ENCODE data around the gene LPAR4. TPM values are rescaled to one million over a fixed set of nuclear protein-coding genes. Genes with fewer than 3 reads are reported as not detected.

Gene LPAR4
- total and polyA plus RNA-seq, 12 donors, result 0.09 to 0.49 (median 0.21) TPM; not detected in 3

DNA sequence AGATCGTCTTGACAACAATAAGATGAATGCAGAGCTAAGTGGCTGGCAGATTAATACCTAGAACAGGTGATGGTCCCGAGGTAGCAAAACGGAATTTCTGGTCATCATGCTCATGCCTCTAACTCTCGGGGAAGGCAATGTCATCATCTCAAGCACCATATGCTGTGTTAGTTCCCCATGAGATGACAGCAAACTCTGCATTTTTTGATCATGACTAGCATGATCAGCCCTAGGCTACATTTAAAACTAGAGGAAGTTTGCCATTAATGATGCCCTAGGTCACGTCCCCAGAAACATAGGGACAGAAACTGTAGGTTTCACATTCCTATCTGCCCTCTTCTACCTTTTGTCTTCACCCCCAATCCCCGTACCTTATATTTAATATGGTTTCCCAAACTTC, 11.6 kb downstream of the LPAR4 start:
- Histone ChIP-seq H3K27ac (no peak overlapping the region), H3K36me3 (no peaks in the 10 kb centered on the region), H3K4me3 (no peak overlapping the region), H3K9me3 (no peaks in the 10 kb centered on the region), H3K27me3 (peaks cover 0 to 13% (median 0%) of the 10 kb centered on the region in 7 donors), H3K4me1 (no peaks in the 10 kb centered on the region)
- TF ChIP-seq, protein P1, sequence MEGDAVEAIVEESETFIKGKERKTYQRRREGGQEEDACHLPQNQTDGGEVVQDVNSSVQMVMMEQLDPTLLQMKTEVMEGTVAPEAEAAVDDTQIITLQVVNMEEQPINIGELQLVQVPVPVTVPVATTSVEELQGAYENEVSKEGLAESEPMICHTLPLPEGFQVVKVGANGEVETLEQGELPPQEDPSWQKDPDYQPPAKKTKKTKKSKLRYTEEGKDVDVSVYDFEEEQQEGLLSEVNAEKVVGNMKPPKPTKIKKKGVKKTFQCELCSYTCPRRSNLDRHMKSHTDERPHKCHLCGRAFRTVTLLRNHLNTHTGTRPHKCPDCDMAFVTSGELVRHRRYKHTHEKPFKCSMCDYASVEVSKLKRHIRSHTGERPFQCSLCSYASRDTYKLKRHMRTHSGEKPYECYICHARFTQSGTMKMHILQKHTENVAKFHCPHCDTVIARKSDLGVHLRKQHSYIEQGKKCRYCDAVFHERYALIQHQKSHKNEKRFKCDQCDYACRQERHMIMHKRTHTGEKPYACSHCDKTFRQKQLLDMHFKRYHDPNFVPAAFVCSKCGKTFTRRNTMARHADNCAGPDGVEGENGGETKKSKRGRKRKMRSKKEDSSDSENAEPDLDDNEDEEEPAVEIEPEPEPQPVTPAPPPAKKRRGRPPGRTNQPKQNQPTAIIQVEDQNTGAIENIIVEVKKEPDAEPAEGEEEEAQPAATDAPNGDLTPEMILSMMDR (IDR thresholded peaks at IDR 0.05), result no peak
- WGBS, 2 donors, result 89 to 91% methylated on average over 6 of the region's 6 CpGs
- DNase-seq (no peak), ATAC-seq (no peak)
- intact Hi-C loops (cut with DNase I), result no loop called here

- WGBS, 2 donors, result 58 to 64% methylated on average over 2 of the region's 2 CpGs
- H3K4me3 ChIP-seq, result no peak overlapping the region
- H3K27ac ChIP-seq, result no peak overlapping the region
- DNase-seq (no peak), ATAC-seq (no peak)
- intact Hi-C loops (cut with DNase I), result no loop called here
- H3K4me1 ChIP-seq, result no peaks in the 10 kb centered on the region
- no peaks in the 10 kb centered on the region for H3K36me3 ChIP-seq
- H3K9me3 ChIP-seq, result no peaks in the 10 kb centered on the region
- TF ChIP-seq, protein P1 (IDR thresholded peaks at IDR 0.05), result no peak
- H3K27me3 ChIP-seq, result no peaks in the 10 kb centered on the region
Measured at GRCh38 chrX:78769101-78769755, 21.7 kb downstream of the LPAR4 start.

- Histone ChIP-seq H3K9me3 (no peaks in the 10 kb centered on the region), H3K27ac (no peak overlapping the region), H3K4me3 (no peak overlapping the region), H3K36me3 (no peaks in the 10 kb centered on the region), H3K4me1 (no peaks in the 10 kb centered on the region), H3K27me3 (no peaks in the 10 kb centered on the region)
- ATAC-seq, result no peak
- intact Hi-C loops (cut with DNase I), result no loop called here
- TF ChIP-seq, protein P1 (IDR thresholded peaks at IDR 0.05), result no peak
- no peak for DNase-seq
Measured at GRCh38 chrX:78769946-78770345, 22.4 kb downstream of the LPAR4 start.

GRCh38 chrX:78796916-78797315, 49.4 kb downstream of the LPAR4 start:
- WGBS, 2 donors, result 85 to 91% methylated on average over 1 of the region's 1 CpG
- DNase-seq (no peak), ATAC-seq (no peak)
- Histone ChIP-seq H3K27ac (no peak overlapping the region), H3K4me3 (no peak overlapping the region), H3K36me3 (no peaks in the 10 kb centered on the region), H3K27me3 (no peaks in the 10 kb centered on the region), H3K9me3 (peaks cover 0 to 3% (median 0%) of the 10 kb centered on the region in 11 donors), H3K4me1 (no peaks in the 10 kb centered on the region)
- intact Hi-C loops (cut with DNase I), result no loop called here
- TF ChIP-seq, protein P1 (IDR thresholded peaks at IDR 0.05), result no peak

Data from heart right ventricle (tissue), 16 donors.